T-cell (primary cell): ENCODE data around the gene GPRIN3. TPM values are rescaled to one million over a fixed set of nuclear protein-coding genes. Genes with fewer than 3 reads are reported as not detected.
"Not testable (repeated sequence)": the region's sequence is repeated elsewhere in the genome, so short reads cannot be mapped to it uniquely, and the experiment has no call there.

Experiments
- ATAC-seq, 4 experiments: fragments of 200-7000 bp in 3 of 4; fragments of 150-1000 bp in 1 of 4; cut with Tn5 transposase; replicated peaks in 1 of 4; 1 replicate in 3 of 4; 2 replicates in 1 of 4; pipeline ENCODE4 v1.10.0; 2021; ENCODE audit warnings: moderate library complexity in 3 of 4, mild to moderate bottlenecking in 2 of 4, moderate number of reproducible peaks in 1 of 4
- CTCF ChIA-PET, 2 donors: fragments of 300-600 bp; sonication (Branson Sonifier 250); formaldehyde crosslinking; loops; one replicate each; lab custom pipeline; 2022; ENCODE audit warnings: antibody characterized with exemption in 2 of 2; lab: Charles Lee
- POLR2A ChIA-PET, 2 donors: fragments of 300-600 bp; sonication (Branson Sonifier 250); formaldehyde crosslinking; loops; one replicate each; lab custom pipeline; 2022; ENCODE audit warnings: antibody characterized with exemption in 2 of 2; lab: Charles Lee
- DNase-seq, 35 experiments: peaks; one replicate each; pipeline versions ENCODE4 v3.0.0 to v3.0.0-alpha.2; 2013 to 2023
- H3K27ac ChIP-seq: one replicate; pipeline ENCODE4 v1.5.1; 2013; ENCODE audit warnings: low read length
- H3K27me3 ChIP-seq, 2 experiments: replicated peaks in 1 of 2; 1 replicate in 1 of 2; 2 replicates in 1 of 2; pipeline versions ENCODE4 v1.6.1 to v1.7.0; 2013; ENCODE audit warnings: low read length in 1 of 2, mixed read lengths in 1 of 2; ENCODE audit not compliant: control insufficient read depth in 2 of 2, insufficient read depth in 2 of 2; ENCODE audit errors: extremely low read depth in 1 of 2
- H3K36me3 ChIP-seq, 2 donors: 1 replicate in 1 of 2; 2 replicates in 1 of 2; pipeline versions ENCODE4 v1.6.1 to v1.7.0; 2013; ENCODE audit warnings: low read length in 1 of 2; ENCODE audit not compliant: control insufficient read depth in 2 of 2, insufficient read depth in 1 of 2; ENCODE audit errors: extremely low read depth in 1 of 2
- H3K4me1 ChIP-seq, 2 experiments: 1 replicate in 1 of 2; 2 replicates in 1 of 2; pipeline versions ENCODE4 v1.6.1 to v1.7.0; 2013; ENCODE audit warnings: low read length in 2 of 2, mixed read lengths in 1 of 2; ENCODE audit not compliant: insufficient read depth in 2 of 2, control insufficient read depth in 1 of 2; ENCODE audit errors: extremely low read depth in 1 of 2
- H3K4me3 ChIP-seq, 2 donors: 1 replicate in 1 of 2; 2 replicates in 1 of 2; pipeline versions ENCODE4 v1.5.1 to v1.7.0; 2013; ENCODE audit warnings: mild to moderate bottlenecking in 2 of 2, low read length in 1 of 2, moderate library complexity in 1 of 2; ENCODE audit not compliant: control insufficient read depth in 1 of 2; ENCODE audit errors: extremely low read depth in 1 of 2
- H3K9me3 ChIP-seq: 2 replicates; pipeline ENCODE4 v1.7.0; 2013
- H3K27ac Mint-ChIP-seq, 2 donors: one replicate each; pipeline ENCODE4 v1.8.0; 2020 to 2021; ENCODE audit warnings: mild to moderate bottlenecking in 2 of 2, mixed read lengths in 2 of 2
- H3K27me3 Mint-ChIP-seq, 2 donors: one replicate each; pipeline ENCODE4 v1.8.0; 2021 to 2022; ENCODE audit warnings: mixed read lengths in 2 of 2
- H3K36me3 Mint-ChIP-seq: one replicate; pipeline ENCODE4 v1.8.0; 2021; ENCODE audit warnings: mixed read lengths
- H3K4me1 Mint-ChIP-seq, 3 donors: one replicate each; pipeline ENCODE4 v1.8.0; 2020 to 2022; ENCODE audit warnings: mixed read lengths in 3 of 3, mild to moderate bottlenecking in 1 of 3
- H3K4me3 Mint-ChIP-seq, 3 donors: one replicate each; pipeline ENCODE4 v1.8.0; 2020 to 2022; ENCODE audit warnings: mild to moderate bottlenecking in 3 of 3, mixed read lengths in 3 of 3, moderate library complexity in 3 of 3
- H3K9me3 Mint-ChIP-seq, 3 donors: one replicate each; pipeline ENCODE4 v1.8.0; 2020 to 2022; ENCODE audit warnings: mixed read lengths in 3 of 3
- whole genome bisulfite sequencing: methylation state at CpG from one replicate; pipeline ENCODE4 v1.1.5; 2013; ENCODE audit warnings: missing lambda C conversion rate; ENCODE audit not compliant: insufficient coverage; 5-methylcytosine and 5-hydroxymethylcytosine counted together
- total RNA-seq, 35 experiments: library from RNA in 6 of 35; stranded (reverse) in 6 of 35; fragments of 120-200 nt in 1 of 35; gene quantifications; one replicate each; pipeline versions ENCODE4 v1.2.1 to v1.2.4 and lab custom pipeline; 2013 to 2026

GPRIN3 gene
- total RNA-seq, 5 donors from 2014 or later (not counting 1 experiment from before 2014, with no cell fraction given) = 17.4 to 56.1 (median 23.0) TPM

GRCh38 chr4:89309154-89309553, 1.6 kb upstream of the GPRIN3 start:
- H3K4me3 Mint-ChIP-seq = peak overlapping the region; percentile 90 to 94 (median 90)
- H3K27me3 Mint-ChIP-seq, H3K27ac ChIP-seq, H3K36me3 Mint-ChIP-seq, DNase-seq, ATAC-seq, H3K4me3 ChIP-seq, H3K36me3 ChIP-seq, H3K9me3 Mint-ChIP-seq, H3K27me3 ChIP-seq, H3K9me3 ChIP-seq, POLR2A ChIA-PET: not testable (repeated sequence)
- peak overlapping the region in 1 of 2 donors; percentile 68 for H3K27ac Mint-ChIP-seq
- peaks cover 54 to 58% (median 54%) of the 10 kb centered on the region in 3 donors for H3K4me1 Mint-ChIP-seq
- H3K4me1 ChIP-seq = peaks cover 24 to 26% of the 10 kb centered on the region in 2 experiments
- CTCF ChIA-PET = interaction anchor here (0.7 to 2.2 kb wide), 3 partner anchors 10 to 87 kb away, joined by 3 to 10 read pairs (median 5); no protein-coding TSS in a partner anchor
- WGBS = no CpG with 5 or more reads among the region's 5 CpGs

DNA sequence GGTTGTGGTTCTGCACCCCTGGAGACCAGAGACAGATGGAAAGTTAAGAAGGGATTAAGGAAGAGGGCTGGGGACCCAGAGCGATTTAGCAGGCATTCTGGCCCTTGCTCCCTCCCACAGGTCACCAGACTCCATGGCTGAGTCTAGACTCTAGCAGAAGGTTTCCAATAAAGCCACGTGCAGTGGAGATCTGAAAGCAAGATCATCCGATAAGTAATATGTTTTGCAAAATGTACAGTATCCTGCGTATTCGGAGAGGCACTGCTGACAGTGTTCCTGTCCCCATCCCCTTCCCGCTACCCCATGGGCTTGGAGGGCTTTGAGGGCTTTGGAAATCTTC, 531 bp upstream of the GPRIN3 start:
- ChIA-PET POLR2A (interaction anchor here (0.8 to 1.8 kb wide), 7 partner anchors 9 to 56 kb away, joined by 3 to 6 read pairs (median 3); no protein-coding TSS in a partner anchor), CTCF (interaction anchor here (1.0 to 2.2 kb wide), 7 partner anchors 9 to 127 kb away, joined by 3 to 10 read pairs (median 5); no protein-coding TSS in a partner anchor)
- no peaks in the 10 kb centered on the region for H3K9me3 Mint-ChIP-seq
- peak overlapping the region; percentile 68 to 84 for H3K27ac Mint-ChIP-seq
- H3K4me1 Mint-ChIP-seq = peaks cover 62 to 69% (median 62%) of the 10 kb centered on the region in 3 donors
- no peaks in the 10 kb centered on the region for H3K36me3 Mint-ChIP-seq
- Histone ChIP-seq H3K36me3 (no peaks in the 10 kb centered on the region), H3K4me3 (peak overlapping the region; percentile 95 to 100), H3K9me3 (no peaks in the 10 kb centered on the region), H3K27me3 (no peaks in the 10 kb centered on the region), H3K27ac (peak overlapping the region; percentile 88), H3K4me1 (peaks cover 30% of the 10 kb centered on the region in 2 experiments)
- H3K27me3 Mint-ChIP-seq = no peaks in the 10 kb centered on the region
- peak overlapping the region; percentile 90 to 94 (median 90) for H3K4me3 Mint-ChIP-seq
- DNase-seq (peak in 1 of 35 experiments; percentile 50), ATAC-seq (peak; percentile 8 to 25 (median 20))
- 14% methylated on average over 1 of the region's 6 CpGs for WGBS

DNA sequence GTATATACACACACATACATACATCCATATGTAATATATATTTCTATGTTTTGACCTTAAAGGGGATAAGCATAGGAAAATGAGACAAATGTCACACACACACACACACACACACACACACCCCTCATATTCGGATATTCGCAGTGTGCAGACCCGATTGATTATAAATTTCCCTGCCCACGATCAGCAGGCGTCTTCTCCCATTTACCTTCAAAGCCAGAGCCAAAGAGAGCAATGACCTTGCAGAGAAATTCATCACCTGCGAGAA, 488 bp downstream of the GPRIN3 start:
- Mint-ChIP-seq H3K27ac (peak overlapping the region; percentile 92 to 96), H3K4me1 (peaks cover 72 to 74% (median 72%) of the 10 kb centered on the region in 3 donors), H3K36me3 (no peaks in the 10 kb centered on the region), H3K4me3 (peak overlapping the region; percentile 90 to 94 (median 90)), H3K27me3 (no peaks in the 10 kb centered on the region), H3K9me3 (no peaks in the 10 kb centered on the region)
- peak overlapping the region; percentile 95 to 100 for H3K4me3 ChIP-seq
- no peaks in the 10 kb centered on the region for H3K36me3 ChIP-seq
- ChIA-PET POLR2A (interaction anchor here (0.9 to 1.8 kb wide), 4 partner anchors 8 to 17 kb away, joined by 3 to 6 read pairs (median 3); no protein-coding TSS in a partner anchor), CTCF (interaction anchor here in 1 of 2 donors (0.6 to 2.2 kb wide), 5 partner anchors 8 to 61 kb away, joined by 3 to 10 read pairs (median 7); no protein-coding TSS in a partner anchor)
- H3K4me1 ChIP-seq = peaks cover 34 to 35% of the 10 kb centered on the region in 2 experiments
- WGBS = 2% methylated on average over 6 of the region's 6 CpGs
- H3K9me3 ChIP-seq = no peaks in the 10 kb centered on the region
- peak in 2 of 4 experiments; percentile 0 to 3 for ATAC-seq
- H3K27ac ChIP-seq = peak overlapping the region; percentile 88
- H3K27me3 ChIP-seq = no peaks in the 10 kb centered on the region
- no peak for DNase-seq

- Histone ChIP-seq H3K27me3 (no peaks in the 10 kb centered on the region), H3K36me3 (no peaks in the 10 kb centered on the region), H3K9me3 (no peaks in the 10 kb centered on the region), H3K27ac (peak overlapping the region; percentile 88), H3K4me1 (peaks cover 38% of the 10 kb centered on the region in 2 experiments), H3K4me3 (peak overlapping the region; percentile 95 to 100)
- no peaks in the 10 kb centered on the region for H3K9me3 Mint-ChIP-seq
- CTCF ChIA-PET = interaction anchor here (0.6 to 1.1 kb wide), 3 partner anchors 10 to 571 kb away, joined by 3 read pairs; no protein-coding TSS in a partner anchor
- POLR2A ChIA-PET = interaction anchor here (0.5 to 3.1 kb wide), 3 partner anchors 12 to 124 kb away, joined by 5 to 11 read pairs (median 6); no protein-coding TSS in a partner anchor
- peak; percentile 24 to 44 (median 34) for ATAC-seq
- peak overlapping the region; percentile 92 to 96 for H3K27ac Mint-ChIP-seq
- DNase-seq = peak in 7 of 35 experiments; percentile 13 to 59 (median 28)
- H3K4me3 Mint-ChIP-seq = peak overlapping the region; percentile 90 to 94 (median 90)
- WGBS = 28% methylated on average over 4 of the region's 11 CpGs
- H3K4me1 Mint-ChIP-seq = peaks cover 76 to 77% (median 76%) of the 10 kb centered on the region in 3 donors
- no peaks in the 10 kb centered on the region for H3K27me3 Mint-ChIP-seq
- no peaks in the 10 kb centered on the region for H3K36me3 Mint-ChIP-seq
Observed at GRCh38 chr4:89306486-89307177, 968 bp downstream of the GPRIN3 start.

- H3K4me3 ChIP-seq = peak overlapping the region; percentile 95 to 100
- Mint-ChIP-seq H3K27me3 (no peaks in the 10 kb centered on the region), H3K9me3 (no peaks in the 10 kb centered on the region), H3K27ac (peak overlapping the region; percentile 92 to 96), H3K4me1 (peaks cover 79 to 82% (median 81%) of the 10 kb centered on the region in 3 donors), H3K36me3 (no peaks in the 10 kb centered on the region), H3K4me3 (peak overlapping the region; percentile 90 to 94 (median 90))
- 28% methylated on average over 3 of the region's 8 CpGs for WGBS
- H3K36me3 ChIP-seq = no peaks in the 10 kb centered on the region
- peaks cover 39 to 43% of the 10 kb centered on the region in 2 experiments for H3K4me1 ChIP-seq
- ChIA-PET CTCF (interaction anchor here (0.6 to 1.4 kb wide), 5 partner anchors 11 to 570 kb away, joined by 3 to 4 read pairs (median 3); no protein-coding TSS in a partner anchor), POLR2A (interaction anchor here (0.6 to 3.1 kb wide), 5 partner anchors 11 to 939 kb away, joined by 3 to 11 read pairs (median 4); no protein-coding TSS in a partner anchor)
- H3K9me3 ChIP-seq = no peaks in the 10 kb centered on the region
- peak overlapping the region; percentile 88 for H3K27ac ChIP-seq
- DNase-seq (peak in 1 of 35 experiments; percentile 41), ATAC-seq (no peak)
- no peaks in the 10 kb centered on the region for H3K27me3 ChIP-seq
Observed at GRCh38 chr4:89305712-89306437, 1.7 kb downstream of the GPRIN3 start.
